Measurements from ENCODE around the gene CDC16.
"Not testable (repeated sequence)": the region's sequence is repeated elsewhere in the genome, so short reads cannot be mapped to it uniquely, and the experiment has no call there.

The CDC16 gene

DNA sequence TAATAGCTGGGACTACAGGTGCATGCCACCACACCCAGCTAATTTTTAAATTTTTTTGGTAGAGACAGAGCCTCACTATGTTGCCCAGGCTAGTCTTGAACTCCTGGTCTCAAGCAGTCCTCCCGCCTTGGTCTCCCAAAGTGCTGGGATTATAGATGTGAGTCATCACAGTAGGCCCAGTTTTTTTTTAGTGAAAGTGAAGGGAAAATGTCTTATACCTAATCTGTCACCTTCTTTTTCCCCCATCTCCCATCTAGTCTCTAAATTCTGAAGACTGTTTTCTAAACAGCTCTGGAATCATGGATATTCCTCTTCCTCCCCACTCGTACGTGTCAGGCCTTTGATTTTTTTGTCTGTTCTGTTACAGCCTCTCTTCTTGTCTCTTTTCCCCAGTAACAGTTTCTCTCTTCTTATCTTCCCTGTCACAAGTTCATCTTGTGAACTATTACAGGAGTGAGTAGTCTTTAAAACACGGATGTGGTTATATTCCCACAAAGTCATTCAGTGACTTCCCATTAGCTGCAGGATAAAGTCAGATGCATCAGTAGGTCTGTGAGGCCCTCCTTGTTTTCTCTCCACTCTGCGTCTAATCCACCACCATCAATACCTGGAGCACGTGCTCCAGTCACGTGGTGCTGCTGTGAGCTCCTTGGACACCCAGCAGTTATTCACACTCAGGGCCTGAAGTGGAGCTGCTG is 2.9 kb downstream of the CDC16 start:
- H3K9me3 ChIP-seq, result no peaks in the 10 kb centered on the region
- TF ChIP-seq, protein P1, sequence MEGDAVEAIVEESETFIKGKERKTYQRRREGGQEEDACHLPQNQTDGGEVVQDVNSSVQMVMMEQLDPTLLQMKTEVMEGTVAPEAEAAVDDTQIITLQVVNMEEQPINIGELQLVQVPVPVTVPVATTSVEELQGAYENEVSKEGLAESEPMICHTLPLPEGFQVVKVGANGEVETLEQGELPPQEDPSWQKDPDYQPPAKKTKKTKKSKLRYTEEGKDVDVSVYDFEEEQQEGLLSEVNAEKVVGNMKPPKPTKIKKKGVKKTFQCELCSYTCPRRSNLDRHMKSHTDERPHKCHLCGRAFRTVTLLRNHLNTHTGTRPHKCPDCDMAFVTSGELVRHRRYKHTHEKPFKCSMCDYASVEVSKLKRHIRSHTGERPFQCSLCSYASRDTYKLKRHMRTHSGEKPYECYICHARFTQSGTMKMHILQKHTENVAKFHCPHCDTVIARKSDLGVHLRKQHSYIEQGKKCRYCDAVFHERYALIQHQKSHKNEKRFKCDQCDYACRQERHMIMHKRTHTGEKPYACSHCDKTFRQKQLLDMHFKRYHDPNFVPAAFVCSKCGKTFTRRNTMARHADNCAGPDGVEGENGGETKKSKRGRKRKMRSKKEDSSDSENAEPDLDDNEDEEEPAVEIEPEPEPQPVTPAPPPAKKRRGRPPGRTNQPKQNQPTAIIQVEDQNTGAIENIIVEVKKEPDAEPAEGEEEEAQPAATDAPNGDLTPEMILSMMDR (IDR thresholded peaks at IDR 0.05; ENCODE audit: low read depth, low read length), result no peak
- peaks cover 50% of the 10 kb centered on the region for H3K36me3 ChIP-seq
- DNase-seq, result no peak
- H3K4me1 ChIP-seq, result no peaks in the 10 kb centered on the region
- H3K27me3 ChIP-seq, result no peaks in the 10 kb centered on the region
- no peak overlapping the region for H3K4me3 ChIP-seq (ENCODE audit: low read depth, low read length)

DNA sequence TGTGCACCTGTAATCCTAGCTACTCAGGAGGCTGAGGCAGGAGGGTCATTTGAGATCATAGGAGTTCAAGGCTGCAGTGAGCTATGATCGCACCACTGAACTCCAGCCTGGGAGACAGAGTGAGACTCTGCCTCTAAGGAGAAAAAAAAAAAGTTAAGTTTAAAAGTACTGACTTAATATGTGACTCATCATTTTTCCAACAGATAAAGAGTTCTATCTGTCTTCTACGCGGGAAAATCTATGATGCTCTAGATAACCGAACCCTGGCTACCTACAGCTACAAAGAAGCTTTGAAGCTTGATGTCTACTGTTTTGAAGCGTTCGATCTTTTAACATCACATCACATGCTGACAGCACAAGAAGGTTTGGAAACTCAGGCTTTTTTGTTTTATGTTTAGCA is 7.2 kb downstream of the CDC16 start:
- no peak for DNase-seq
- no peaks in the 10 kb centered on the region for H3K27me3 ChIP-seq
- TF ChIP-seq, protein P1 (IDR thresholded peaks at IDR 0.05; ENCODE audit: low read depth, low read length), result no peak
- H3K4me1 ChIP-seq, result no peaks in the 10 kb centered on the region
- H3K9me3 ChIP-seq, result no peaks in the 10 kb centered on the region
- no peak overlapping the region for H3K4me3 ChIP-seq (ENCODE audit: low read depth, low read length)
- H3K36me3 ChIP-seq, result peaks cover 85% of the 10 kb centered on the region

DNA sequence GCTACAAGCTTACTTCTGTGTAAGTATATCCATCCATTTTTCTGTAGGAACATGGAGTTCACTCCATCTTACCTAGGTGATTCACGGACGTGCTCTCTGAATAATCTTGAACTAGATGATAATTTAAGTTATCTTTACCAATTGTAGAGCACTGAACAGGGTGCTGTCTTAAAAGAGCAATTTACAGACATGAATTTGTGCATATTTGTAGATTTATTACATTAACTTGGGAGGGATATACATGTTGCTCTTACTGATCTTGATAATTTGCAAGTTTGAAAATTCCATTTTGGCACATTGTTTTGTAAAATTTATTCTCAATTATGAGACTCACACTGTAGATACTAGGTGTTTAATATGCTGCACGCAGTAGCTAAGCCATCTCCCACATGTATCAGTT is 9.3 kb downstream of the CDC16 start:
- no peak for DNase-seq
- peaks cover 88% of the 10 kb centered on the region for H3K36me3 ChIP-seq
- H3K27me3 ChIP-seq, result no peaks in the 10 kb centered on the region
- no peaks in the 10 kb centered on the region for H3K4me1 ChIP-seq
- H3K4me3 ChIP-seq (ENCODE audit: low read depth, low read length), result no peak overlapping the region
- no peaks in the 10 kb centered on the region for H3K9me3 ChIP-seq
- TF ChIP-seq, protein P1 (IDR thresholded peaks at IDR 0.05; ENCODE audit: low read depth, low read length), result no peak

DNA sequence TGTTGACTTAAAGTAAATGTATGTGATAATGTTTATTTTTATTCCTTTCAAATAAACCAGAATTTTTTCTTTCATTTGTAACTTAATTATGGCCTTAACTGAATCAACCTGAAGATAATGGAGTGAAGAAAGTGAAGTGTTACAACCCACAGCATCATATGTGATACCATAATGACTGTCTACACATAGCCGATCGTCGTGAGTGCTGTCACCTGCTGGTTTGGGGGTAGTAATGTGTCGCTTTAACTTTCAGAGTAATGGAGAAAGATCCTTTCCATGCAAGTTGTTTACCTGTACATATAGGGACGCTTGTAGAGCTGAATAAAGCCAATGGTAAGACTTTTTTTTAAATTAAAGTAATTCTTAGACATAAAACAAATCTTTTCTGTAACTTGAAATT is 9.9 kb downstream of the CDC16 start:
- TF ChIP-seq, protein P1 (IDR thresholded peaks at IDR 0.05; ENCODE audit: low read depth, low read length), result peak; percentile 14; the same call in 1 of the 2 replicates
- H3K9me3 ChIP-seq, result no peaks in the 10 kb centered on the region

DNA sequence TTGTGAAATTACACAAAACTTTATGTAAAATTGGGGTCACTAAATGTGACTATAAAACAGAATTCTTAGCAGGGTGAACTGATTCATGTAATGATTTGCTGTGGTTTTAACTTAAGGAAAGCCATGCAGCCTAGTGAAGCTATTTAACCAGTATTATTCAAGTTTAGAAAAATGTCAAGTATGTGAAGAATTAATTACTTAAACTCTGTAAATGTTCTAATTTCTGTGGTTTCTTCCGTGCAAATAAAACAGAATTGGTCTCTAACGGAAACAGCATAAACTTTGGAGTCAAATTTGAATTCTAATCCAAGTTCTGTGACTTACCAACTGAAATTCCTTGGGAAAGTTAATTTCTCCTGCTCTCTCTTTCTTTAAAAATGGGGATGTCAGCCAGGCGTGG is 13.3 kb downstream of the CDC16 start:
- Histone ChIP-seq H3K4me1 (no peaks in the 10 kb centered on the region), H3K27me3 (no peaks in the 10 kb centered on the region), H3K9me3 (no peaks in the 10 kb centered on the region), H3K4me3 (ENCODE audit: low read depth, low read length) (no peak overlapping the region), H3K36me3 (peaks cover 78% of the 10 kb centered on the region)
- no peak for DNase-seq
- TF ChIP-seq, protein P1 (IDR thresholded peaks at IDR 0.05; ENCODE audit: low read depth, low read length), result no peak

More for the DNA sequence above, 9.9 kb downstream of the CDC16 start:
- Histone ChIP-seq H3K4me1 (no peaks in the 10 kb centered on the region), H3K4me3 (ENCODE audit: low read depth, low read length) (no peak overlapping the region), H3K27me3 (no peaks in the 10 kb centered on the region), H3K36me3 (peaks cover 86% of the 10 kb centered on the region)
- DNase-seq, result no peak

DNA sequence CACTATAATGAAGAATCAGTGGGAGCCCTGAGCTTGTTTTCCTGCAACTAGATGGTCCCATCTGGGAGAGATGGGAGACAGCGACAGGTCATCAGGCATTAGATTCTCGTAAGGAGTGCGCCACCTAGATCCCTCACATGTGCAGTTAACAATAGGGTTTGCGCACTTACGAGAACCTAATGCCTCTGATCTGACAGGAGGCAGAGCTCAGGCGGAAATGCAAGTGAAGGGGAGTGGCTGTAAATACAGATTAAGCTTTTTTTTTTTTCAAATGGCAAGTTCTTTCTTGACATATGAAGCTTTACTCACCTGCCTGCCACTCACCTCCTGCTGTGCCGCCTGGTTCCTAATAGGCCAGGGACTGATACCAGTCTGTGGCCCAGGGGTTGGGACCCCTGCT is 14.4 kb downstream of the CDC16 start:
- no peak for DNase-seq
- no peaks in the 10 kb centered on the region for H3K4me1 ChIP-seq
- H3K4me3 ChIP-seq (ENCODE audit: low read depth, low read length), result no peak overlapping the region
- peaks cover 73% of the 10 kb centered on the region for H3K36me3 ChIP-seq
- H3K27me3 ChIP-seq, result no peaks in the 10 kb centered on the region
- no peaks in the 10 kb centered on the region for H3K9me3 ChIP-seq
- TF ChIP-seq, protein P1 (IDR thresholded peaks at IDR 0.05; ENCODE audit: low read depth, low read length), result no peak

DNA sequence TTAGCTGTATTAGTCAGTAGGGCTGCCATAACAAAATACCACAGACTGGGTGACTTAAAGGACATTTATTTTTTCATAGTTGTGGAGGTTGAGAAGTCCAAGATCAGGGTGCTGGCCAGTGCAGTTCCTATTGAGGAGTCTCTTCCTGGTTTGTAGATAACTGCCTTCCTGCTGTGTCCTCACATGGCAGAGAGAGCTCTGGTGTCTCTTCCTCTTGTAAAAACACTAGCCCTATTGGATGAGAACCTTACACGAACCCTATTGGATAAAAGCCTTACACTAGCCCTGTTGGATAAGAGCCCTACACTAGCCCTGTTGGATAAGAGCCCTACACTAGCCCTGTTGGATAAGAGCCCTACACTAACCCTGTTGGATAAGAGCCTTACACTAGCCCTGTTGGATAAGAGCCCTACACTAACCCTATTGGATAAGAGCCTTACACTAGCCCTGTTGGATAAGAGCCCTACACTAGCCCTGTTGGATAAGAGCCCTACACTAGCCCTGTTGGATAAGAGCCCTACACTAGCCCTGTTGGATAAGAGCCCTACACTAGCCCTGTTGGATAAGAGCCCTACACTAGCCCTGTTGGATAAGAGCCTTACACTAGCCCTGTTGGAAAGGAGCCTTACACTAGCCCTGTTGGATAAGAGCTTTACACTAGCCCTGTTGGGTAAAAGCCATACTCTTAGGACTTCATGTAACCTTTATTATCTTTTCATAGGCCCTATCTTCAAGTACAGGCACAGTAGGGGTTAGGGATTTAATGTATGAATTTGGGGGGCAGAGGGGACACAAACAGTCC is 17.1 kb downstream of the CDC16 start:
- DNase-seq; H3K4me1 ChIP-seq; H3K27me3 ChIP-seq; H3K4me3 ChIP-seq (ENCODE audit: low read depth, low read length); H3K9me3 ChIP-seq: not testable (repeated sequence)
- H3K36me3 ChIP-seq, result peaks cover 56% of the 10 kb centered on the region
